ENCODE results near the gene EIF4EBP2. TPM values are rescaled to one million over a fixed set of nuclear protein-coding genes. Genes with fewer than 3 reads are reported as not detected.
A peak's percentile ranks its signal among the peaks of the same experiment; 100 is the strongest.

The EIF4EBP2 gene
- total and polyA plus RNA-seq, 2 experiments from 2014 or later, result 18.2 to 34.8 TPM

GRCh38 chr10:70476249-70477035 lies 72.5 kb downstream of the EIF4EBP2 start:
- H3K27me3 ChIP-seq (replicated peaks; ENCODE audit: insufficient read depth), result peaks cover 35% of the 10 kb centered on the region
- TF ChIP-seq EZH2 (IDR thresholded peaks at IDR 0.05; ENCODE audit: insufficient read depth, poor library complexity, severe bottlenecking), result no peak
- TF ChIP-seq EZH2phosphoT487 (IDR thresholded peaks at IDR 0.05; ENCODE audit: insufficient read depth, low read depth), result no peak
- no peak overlapping the region for H3K4me2 ChIP-seq (ENCODE audit: unreplicated experiment)
- no peak overlapping the region for H3K9ac ChIP-seq
- no peak overlapping the region for H3K4me3 ChIP-seq
- no peaks in the 10 kb centered on the region for H3K36me3 ChIP-seq (ENCODE audit: low read depth)
- DNase-seq, result no peak
- no peak overlapping the region for H2AFZ ChIP-seq
- no peaks in the 10 kb centered on the region for H3K4me1 ChIP-seq (ENCODE audit: insufficient read depth)
- H3K9me3 ChIP-seq (ENCODE audit: low read depth), result no peaks in the 10 kb centered on the region
- no peaks in the 10 kb centered on the region for H3F3A ChIP-seq (ENCODE audit: insufficient read depth)
- no peaks in the 10 kb centered on the region for H3K9me2 ChIP-seq (ENCODE audit: insufficient read depth)
- no peaks in the 10 kb centered on the region for H4K20me1 ChIP-seq (ENCODE audit: insufficient read depth)
- 59 to 61% methylated on average over 7 of the region's 7 CpGs for WGBS, 2 experiments (ENCODE audit: low coverage in 1 of 2, low lambda C conversion rate in 2 of 2, missing lambda C conversion rate in 2 of 2)
- H3K79me2 ChIP-seq (ENCODE audit: insufficient read depth), result no peaks in the 10 kb centered on the region
- H3K27ac ChIP-seq, result no peak overlapping the region
- in situ Hi-C loops (cut with MboI), result no loop called here

GRCh38 chr10:70477661-70478162 lies 73.8 kb downstream of the EIF4EBP2 start:
- Histone ChIP-seq H4K20me1 (ENCODE audit: insufficient read depth) (no peaks in the 10 kb centered on the region), H2AFZ (no peak overlapping the region), H3K79me2 (ENCODE audit: insufficient read depth) (no peaks in the 10 kb centered on the region), H3K9me3 (ENCODE audit: low read depth) (no peaks in the 10 kb centered on the region), H3K27me3 (replicated peaks; ENCODE audit: insufficient read depth) (peaks cover 32% of the 10 kb centered on the region), H3K9ac (no peak overlapping the region), H3K4me1 (ENCODE audit: insufficient read depth) (no peaks in the 10 kb centered on the region), H3K9me2 (ENCODE audit: insufficient read depth) (no peaks in the 10 kb centered on the region), H3F3A (ENCODE audit: insufficient read depth) (no peaks in the 10 kb centered on the region), H3K4me3 (no peak overlapping the region), H3K36me3 (ENCODE audit: low read depth) (no peaks in the 10 kb centered on the region), H3K4me2 (ENCODE audit: unreplicated experiment) (no peak overlapping the region), H3K27ac (no peak overlapping the region)
- 16% methylated on average over 24 of the region's 27 CpGs for WGBS, 2 experiments (ENCODE audit: low coverage in 1 of 2, low lambda C conversion rate in 2 of 2, missing lambda C conversion rate in 2 of 2)
- in situ Hi-C loops (cut with MboI), result no loop called here
- TF ChIP-seq EZH2phosphoT487 (IDR thresholded peaks at IDR 0.05; ENCODE audit: insufficient read depth, low read depth) (no peak), EZH2 (IDR thresholded peaks at IDR 0.05; ENCODE audit: insufficient read depth, poor library complexity, severe bottlenecking) (no peak)
- peak; percentile 35 for DNase-seq

Other genes with a start within 250 kb of the EIF4EBP2 start
- 153 and 163 TPM in 2 replicates for gene SAR1A, start 233.6 kb upstream of the EIF4EBP2 start, total RNA-seq (2014; rRNA removed; shearing (Covaris generic))
- gene SAR1A, start 233.6 kb upstream of the EIF4EBP2 start, polyA plus RNA-seq (2016; fragmentation: Nextera tagmentation; extraction: Ambion mirVana), result 181 and 186 TPM in 2 replicates
- 105 and 117 TPM in 2 replicates for gene PPA1, start 170.7 kb upstream of the EIF4EBP2 start, total RNA-seq (2014; rRNA removed; shearing (Covaris generic))
- gene PPA1, start 170.7 kb upstream of the EIF4EBP2 start, polyA plus RNA-seq (2016; fragmentation: Nextera tagmentation; extraction: Ambion mirVana), result 103 and 110 TPM in 2 replicates
- not detected in 2 replicates for gene NPFFR1, start 120.1 kb upstream of the EIF4EBP2 start, total RNA-seq (2014; rRNA removed; shearing (Covaris generic))
- gene NPFFR1, start 120.1 kb upstream of the EIF4EBP2 start, polyA plus RNA-seq (2016; fragmentation: Nextera tagmentation; extraction: Ambion mirVana), result not detected in 2 replicates
- gene LRRC20, start 21.5 kb upstream of the EIF4EBP2 start, total RNA-seq (2014; rRNA removed; shearing (Covaris generic)), result 4.9 and 6.6 TPM in 2 replicates
- 1.5 and 1.8 TPM in 2 replicates for gene LRRC20, start 21.5 kb upstream of the EIF4EBP2 start, polyA plus RNA-seq (2016; fragmentation: Nextera tagmentation; extraction: Ambion mirVana)
- gene NODAL, start 37.5 kb downstream of the EIF4EBP2 start, total RNA-seq (2014; rRNA removed; shearing (Covaris generic)), result not detected in 2 replicates
- gene NODAL, start 37.5 kb downstream of the EIF4EBP2 start, polyA plus RNA-seq (2016; fragmentation: Nextera tagmentation; extraction: Ambion mirVana), result not detected in 2 replicates
- not detected in 2 replicates for gene PALD1, start 74.6 kb downstream of the EIF4EBP2 start, total RNA-seq (2014; rRNA removed; shearing (Covaris generic))
- not detected in 2 replicates for gene PALD1, start 74.6 kb downstream of the EIF4EBP2 start, polyA plus RNA-seq (2016; fragmentation: Nextera tagmentation; extraction: Ambion mirVana)
- not detected in 2 replicates for gene PRF1, start 198.6 kb downstream of the EIF4EBP2 start, total RNA-seq (2014; rRNA removed; shearing (Covaris generic))
- gene PRF1, start 198.6 kb downstream of the EIF4EBP2 start, polyA plus RNA-seq (2016; fragmentation: Nextera tagmentation; extraction: Ambion mirVana), result not detected in 2 replicates

Data from GM23248 (cell line).